ENCODE measurements around the gene RAB11FIP4.

DNA sequence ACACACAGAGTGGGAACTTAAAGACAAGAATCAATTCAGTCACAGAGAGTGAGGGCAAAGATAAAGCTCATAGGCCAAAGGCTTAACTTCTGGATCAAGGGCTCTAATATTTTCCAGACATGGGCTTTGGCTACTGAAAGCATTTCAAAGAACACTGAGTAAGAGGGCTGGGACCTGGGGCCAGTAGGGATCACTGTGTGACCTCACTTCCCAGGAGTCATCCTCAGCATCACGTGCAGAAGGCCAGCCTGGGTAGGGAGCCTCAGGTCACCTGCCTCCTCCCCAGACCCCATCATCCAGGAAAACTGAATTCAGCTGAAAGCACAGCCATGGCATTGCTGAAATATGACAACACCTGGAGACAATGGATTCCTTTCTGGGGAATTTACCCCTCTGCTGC lies 163.5 kb downstream of the RAB11FIP4 start:
- TF ChIP-seq CTCF (IDR thresholded peaks at IDR 0.05; ENCODE audit: low read depth, low read length, poor library complexity, severe bottlenecking) (no peak), EZH2phosphoT487 (IDR thresholded peaks at IDR 0.05; ENCODE audit: borderline replicate concordance, low read length) (no peak)
